HG03103 (cell line): Measurements from ENCODE around the gene CALML5.

Experiments used
- ATAC-seq: cut with Tn5 transposase; IDR thresholded peaks from one replicate; pipeline ENCODE4 v1.9.1; 2021; ENCODE audit warnings: low read depth; ENCODE audit not compliant: unreplicated experiment

CALML5 gene

GRCh38 chr10:5499493-5500140 is at the start of gene CALML5:
Gene CALML5 (minus strand): TSS chr10:5499570. CDS start chr10:5499438, 132 bp downstream.
- ATAC-seq = no peak

GRCh38 chr10:5547931-5548660 is 48.7 kb upstream of the CALML5 start:
- ATAC-seq = no peak

- no peak for ATAC-seq
Observed at GRCh38 chr10:5547681-5547930, 48.2 kb upstream of the CALML5 start.

GRCh38 chr10:5546891-5547680 is 47.7 kb upstream of the CALML5 start:
- no peak for ATAC-seq

- no peak for ATAC-seq
Observed at GRCh38 chr10:5545778-5546710, 46.7 kb upstream of the CALML5 start.

- ATAC-seq = no peak
Observed at GRCh38 chr10:5545426-5545777, 46.0 kb upstream of the CALML5 start.

GRCh38 chr10:5545011-5545410 is 45.6 kb upstream of the CALML5 start:
- ATAC-seq = no peak

- no peak for ATAC-seq
Observed at GRCh38 chr10:5544216-5544805, 44.9 kb upstream of the CALML5 start.

GRCh38 chr10:5543623-5544022 is 44.3 kb upstream of the CALML5 start:
- no peak for ATAC-seq

GRCh38 chr10:5542100-5542499 is 42.7 kb upstream of the CALML5 start:
- ATAC-seq = no peak

- no peak for ATAC-seq
Observed at GRCh38 chr10:5540891-5541290, 41.5 kb upstream of the CALML5 start.

- no peak for ATAC-seq
Observed at GRCh38 chr10:5540080-5540479, 40.7 kb upstream of the CALML5 start.

GRCh38 chr10:5538892-5539651 is 39.7 kb upstream of the CALML5 start:
- no peak for ATAC-seq

GRCh38 chr10:5538446-5538845 is 39.1 kb upstream of the CALML5 start:
- no peak for ATAC-seq

GRCh38 chr10:5537684-5538083 is 38.3 kb upstream of the CALML5 start:
- no peak for ATAC-seq

- ATAC-seq = no peak
Observed at GRCh38 chr10:5536486-5537081, 37.2 kb upstream of the CALML5 start.

GRCh38 chr10:5534880-5535856 is 35.8 kb upstream of the CALML5 start:
- no peak for ATAC-seq
